SJCRH30 (cell line): ENCODE results near the gene CDH15. TPM values are rescaled to one million over a fixed set of nuclear protein-coding genes. Genes with fewer than 3 reads are reported as not detected.
"Not testable (repeated sequence)": the region's sequence is repeated elsewhere in the genome, so short reads cannot be mapped to it uniquely, and the experiment has no call there.

Source experiments
- DNase-seq, 2 experiments: peaks; one replicate each; pipeline ENCODE4 v3.0.0-alpha.2; 2015 to 2020
- H3K27ac ChIP-seq: fragments of 250-450 bp; sonication (Bioruptor Pico); 2 replicates; pipeline ENCODE4 v1.5.1; 2020; ENCODE audit warnings: mild to moderate bottlenecking, moderate library complexity
- H3K27me3 ChIP-seq: fragments of 250-450 bp; sonication (Bioruptor Pico); 2 replicates; pipeline ENCODE4 v1.5.1; 2020; ENCODE audit warnings: mild to moderate bottlenecking, moderate library complexity
- H3K36me3 ChIP-seq: fragments of 250-450 bp; sonication (Bioruptor Pico); 2 replicates; pipeline ENCODE4 v1.5.1; 2020; ENCODE audit warnings: mild to moderate bottlenecking, moderate library complexity
- H3K4me1 ChIP-seq: fragments of 250-450 bp; sonication (Bioruptor Pico); 2 replicates; pipeline ENCODE4 v1.5.1; 2020; ENCODE audit warnings: mild to moderate bottlenecking, moderate library complexity
- H3K4me3 ChIP-seq: fragments of 250-450 bp; sonication (Bioruptor Pico); 2 replicates; pipeline ENCODE4 v1.5.1; 2020; ENCODE audit warnings: mild to moderate bottlenecking, moderate library complexity
- H3K9me3 ChIP-seq: fragments of 250-450 bp; sonication (Bioruptor Pico); replicated peaks from 2 replicates; pipeline ENCODE4 v1.5.1; 2020; ENCODE audit warnings: mild to moderate bottlenecking, moderate library complexity
- total RNA-seq: library from RNA; depleted of rRNA; stranded (reverse); fragments of >200 nt; shearing (Covaris generic); gene quantifications from 2 replicates; pipeline ENCODE4 v1.2.3, GENCODE V29; 2014

Gene CDH15
- total RNA-seq, 1 experiment from 2014 or later, result 186 TPM

DNA sequence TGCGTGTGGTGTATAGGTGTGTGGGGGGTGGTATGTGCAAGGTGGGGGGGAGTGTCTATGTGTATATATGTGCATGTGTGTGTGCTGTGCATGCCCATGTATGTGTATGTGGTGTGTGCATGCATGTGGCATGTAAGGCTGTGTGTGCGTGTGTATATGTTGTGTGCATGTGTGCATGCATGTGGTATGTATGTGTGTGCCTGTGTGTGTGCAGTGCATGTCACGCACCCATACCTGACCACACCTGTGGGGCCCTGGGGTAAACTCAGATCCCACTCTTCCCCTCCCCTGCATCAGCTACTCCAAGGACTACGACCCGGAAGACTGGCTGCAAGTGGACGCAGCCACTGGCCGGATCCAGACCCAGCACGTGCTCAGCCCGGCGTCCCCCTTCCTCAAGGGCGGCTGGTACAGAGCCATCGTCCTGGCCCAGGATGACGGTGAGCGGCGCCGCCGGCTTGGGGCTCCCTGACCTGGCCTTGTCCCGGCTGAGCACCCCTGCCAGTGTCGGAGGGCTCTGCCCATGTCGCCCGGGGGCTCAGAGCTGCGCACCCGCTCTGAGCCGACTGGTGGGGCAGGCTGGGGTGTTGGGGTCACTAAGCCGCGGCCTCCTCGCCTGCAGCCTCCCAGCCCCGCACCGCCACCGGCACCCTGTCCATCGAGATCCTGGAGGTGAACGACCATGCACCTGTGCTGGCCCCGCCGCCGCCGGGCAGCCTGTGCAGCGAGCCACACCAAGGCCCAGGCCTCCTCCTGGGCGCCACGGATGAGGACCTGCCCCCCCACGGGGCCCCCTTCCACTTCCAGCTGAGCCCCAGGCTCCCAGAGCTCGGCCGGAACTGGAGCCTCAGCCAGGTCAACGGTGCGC is 19.7 kb downstream of the CDH15 start:
- Histone ChIP-seq H3K9me3 (peaks cover 30% of the 10 kb centered on the region), H3K4me1 (no peaks in the 10 kb centered on the region), H3K27ac (no peak overlapping the region), H3K27me3 (no peaks in the 10 kb centered on the region), H3K36me3 (peaks cover 78% of the 10 kb centered on the region), H3K4me3 (no peak overlapping the region)
- peak in 1 of 2 experiments; percentile 15 for DNase-seq

GRCh38 chr16:89191901-89192185 is 20.3 kb downstream of the CDH15 start:
- Histone ChIP-seq H3K27ac (no peak overlapping the region), H3K27me3 (no peaks in the 10 kb centered on the region), H3K9me3 (peaks cover 30% of the 10 kb centered on the region), H3K4me1 (no peaks in the 10 kb centered on the region), H3K36me3 (peaks cover 74% of the 10 kb centered on the region), H3K4me3 (no peak overlapping the region)
- no peak for DNase-seq

- H3K36me3 ChIP-seq, result peaks cover 69% of the 10 kb centered on the region
- H3K9me3 ChIP-seq, result peaks cover 25% of the 10 kb centered on the region
- peak; percentile 55 to 68 for DNase-seq
- not testable (repeated sequence) for H3K4me1 ChIP-seq, H3K27me3 ChIP-seq, H3K4me3 ChIP-seq, H3K27ac ChIP-seq
These were observed 20.8 kb downstream of the CDH15 start for GRCh38 chr16:89192186-89192955.

DNA sequence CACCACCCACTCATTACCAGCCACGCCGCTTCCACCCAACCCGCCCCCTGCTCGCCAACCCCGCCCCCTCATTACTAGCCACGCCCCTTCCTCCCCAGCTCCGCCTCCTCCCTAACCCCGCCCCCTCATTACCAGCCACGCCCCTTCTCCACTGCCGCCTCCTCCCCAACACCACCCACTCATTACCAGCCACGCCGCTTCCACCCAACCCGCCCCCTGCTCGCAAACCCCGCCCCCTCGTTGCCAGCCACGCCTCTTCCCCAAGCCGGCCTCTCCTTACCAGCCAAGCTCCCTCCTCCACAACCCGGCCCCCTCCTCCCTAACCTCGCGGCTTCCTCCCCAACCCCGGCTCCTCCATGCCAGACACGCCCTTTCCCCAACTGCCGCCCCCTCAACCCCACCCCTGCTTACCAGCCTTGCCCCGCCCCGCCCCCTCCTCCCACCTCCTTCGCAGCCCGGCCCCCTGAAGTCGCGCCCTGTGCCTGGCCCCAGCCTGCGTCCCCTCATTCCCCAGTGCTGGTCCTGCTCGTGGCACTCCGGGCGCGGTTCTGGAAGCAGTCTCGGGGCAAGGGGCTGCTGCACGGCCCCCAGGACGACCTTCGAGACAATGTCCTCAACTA is 21.5 kb downstream of the CDH15 start:
- H3K36me3 ChIP-seq, result peaks cover 62% of the 10 kb centered on the region
- H3K9me3 ChIP-seq, result peaks cover 21% of the 10 kb centered on the region
- no peak overlapping the region for H3K27ac ChIP-seq
- peak in 1 of 2 experiments; percentile 41 for DNase-seq
- H3K27me3 ChIP-seq, result no peaks in the 10 kb centered on the region
- H3K4me1 ChIP-seq, result peaks cover 12% of the 10 kb centered on the region
- no peak overlapping the region for H3K4me3 ChIP-seq

GRCh38 chr16:89193576-89194293 is 22.2 kb downstream of the CDH15 start:
- Histone ChIP-seq H3K4me1 (peaks cover 18% of the 10 kb centered on the region), H3K27ac (no peak overlapping the region), H3K36me3 (peaks cover 59% of the 10 kb centered on the region), H3K27me3 (no peaks in the 10 kb centered on the region), H3K9me3 (peaks cover 21% of the 10 kb centered on the region), H3K4me3 (no peak overlapping the region)
- DNase-seq, result no peak

GRCh38 chr16:89194340-89195311 is 23.1 kb downstream of the CDH15 start:
- H3K36me3 ChIP-seq, result peaks cover 52% of the 10 kb centered on the region
- H3K4me3 ChIP-seq, result no peak overlapping the region
- H3K27ac ChIP-seq, result no peak overlapping the region

GRCh38 chr16:89195521-89196171 is 24.1 kb downstream of the CDH15 start:
- Histone ChIP-seq H3K9me3 (peaks cover 10% of the 10 kb centered on the region), H3K4me1 (peaks cover 32% of the 10 kb centered on the region), H3K27me3 (no peaks in the 10 kb centered on the region), H3K4me3 (no peak overlapping the region), H3K27ac (no peak overlapping the region), H3K36me3 (peaks cover 42% of the 10 kb centered on the region)
- DNase-seq, result peak in 1 of 2 experiments; percentile 19

More at GRCh38 chr16:89194340-89195311, 23.1 kb downstream of the CDH15 start:
- no peak for DNase-seq
- Histone ChIP-seq H3K4me1 (peaks cover 27% of the 10 kb centered on the region), H3K9me3 (peaks cover 18% of the 10 kb centered on the region), H3K27me3 (no peaks in the 10 kb centered on the region)

GRCh38 chr16:89197033-89197632 is 25.6 kb downstream of the CDH15 start:
- peaks cover 29% of the 10 kb centered on the region for H3K36me3 ChIP-seq
- H3K9me3 ChIP-seq, result no peaks in the 10 kb centered on the region
- DNase-seq, result peak; percentile 34 to 38
- no peak overlapping the region for H3K27ac ChIP-seq
- H3K4me3 ChIP-seq, result no peak overlapping the region
- peaks cover 32% of the 10 kb centered on the region for H3K4me1 ChIP-seq
- no peaks in the 10 kb centered on the region for H3K27me3 ChIP-seq

- Histone ChIP-seq H3K27ac (no peak overlapping the region), H3K4me1 (peaks cover 32% of the 10 kb centered on the region), H3K27me3 (no peaks in the 10 kb centered on the region), H3K4me3 (no peak overlapping the region), H3K9me3 (no peaks in the 10 kb centered on the region), H3K36me3 (peaks cover 27% of the 10 kb centered on the region)
- peak; percentile 75 to 85 for DNase-seq
These were observed 26.3 kb downstream of the CDH15 start for GRCh38 chr16:89197633-89198416.

- peak; percentile 48 to 57 for DNase-seq
These were observed 27.1 kb downstream of the CDH15 start for GRCh38 chr16:89198417-89199240.

GRCh38 chr16:89199241-89200123 is 27.9 kb downstream of the CDH15 start:
- Histone ChIP-seq H3K27me3 (no peaks in the 10 kb centered on the region), H3K36me3 (peaks cover 14% of the 10 kb centered on the region), H3K4me1 (peaks cover 32% of the 10 kb centered on the region), H3K4me3 (no peak overlapping the region), H3K9me3 (peaks cover 3% of the 10 kb centered on the region; the same call in 1 of the 2 replicates), H3K27ac (no peak overlapping the region)
- peak; percentile 58 to 63 for DNase-seq

More at GRCh38 chr16:89198417-89199240, 27.1 kb downstream of the CDH15 start:
- H3K36me3 ChIP-seq, result peaks cover 23% of the 10 kb centered on the region
- H3K27ac ChIP-seq, result no peak overlapping the region
- no peak overlapping the region for H3K4me3 ChIP-seq
- H3K4me1 ChIP-seq, result peaks cover 32% of the 10 kb centered on the region
- no peaks in the 10 kb centered on the region for H3K27me3 ChIP-seq
- H3K9me3 ChIP-seq, result no peaks in the 10 kb centered on the region
